NCI-H69 (cell line): Measurements from ENCODE around the gene SLC24A4.

ENCODE experiments used
- DNase-seq: peaks from one replicate; lab custom pipeline; 2025; lab: John Stamatoyannopoulos, UW

The SLC24A4 gene

GRCh38 chr14:92316176-92316575, 6.8 kb upstream of the SLC24A4 start:
- DNase-seq, result no peak

- no peak for DNase-seq
Observed at GRCh38 chr14:92316937-92317336, 6.0 kb upstream of the SLC24A4 start.

GRCh38 chr14:92317511-92317910, 5.5 kb upstream of the SLC24A4 start:
- DNase-seq, result no peak

- DNase-seq, result no peak
Observed at GRCh38 chr14:92321701-92322100, 1.3 kb upstream of the SLC24A4 start.

GRCh38 chr14:92322516-92322915, 449 bp upstream of the SLC24A4 start:
- peak; percentile 33 for DNase-seq

GRCh38 chr14:92323916-92324818, 1.2 kb downstream of the SLC24A4 start:
- no peak for DNase-seq

GRCh38 chr14:92325835-92326234, 2.9 kb downstream of the SLC24A4 start:
- peak; percentile 7 for DNase-seq

- DNase-seq, result no peak
Observed at GRCh38 chr14:92328664-92329255, 5.8 kb downstream of the SLC24A4 start.

GRCh38 chr14:92334050-92334449, 11.1 kb downstream of the SLC24A4 start:
- DNase-seq, result no peak

- DNase-seq, result no peak
Observed at GRCh38 chr14:92336363-92336762, 13.4 kb downstream of the SLC24A4 start.

GRCh38 chr14:92339426-92339825, 16.5 kb downstream of the SLC24A4 start:
- no peak for DNase-seq

GRCh38 chr14:92340071-92340470, 17.1 kb downstream of the SLC24A4 start:
- no peak for DNase-seq

- DNase-seq, result no peak
Observed at GRCh38 chr14:92340931-92341330, 18.0 kb downstream of the SLC24A4 start.

- no peak for DNase-seq
Observed at GRCh38 chr14:92341791-92342190, 18.8 kb downstream of the SLC24A4 start.

- peak; percentile 87 for DNase-seq
Observed at GRCh38 chr14:92348154-92348553, 25.2 kb downstream of the SLC24A4 start.

- no peak for DNase-seq
Observed at GRCh38 chr14:92351750-92352149, 28.8 kb downstream of the SLC24A4 start.

- peak; percentile 55 for DNase-seq
Observed at GRCh38 chr14:92352158-92352985, 29.4 kb downstream of the SLC24A4 start.

GRCh38 chr14:92353447-92353846, 30.5 kb downstream of the SLC24A4 start:
- no peak for DNase-seq

- DNase-seq, result no peak
Observed at GRCh38 chr14:92356677-92357076, 33.7 kb downstream of the SLC24A4 start.

- peak; percentile 12 for DNase-seq
Observed at GRCh38 chr14:92360651-92361370, 37.8 kb downstream of the SLC24A4 start.

- DNase-seq, result peak; percentile 56
Observed at GRCh38 chr14:92362781-92363235, 39.8 kb downstream of the SLC24A4 start.

- no peak for DNase-seq
Observed at GRCh38 chr14:92366237-92366636, 43.3 kb downstream of the SLC24A4 start.
